Suprapubic skin (tissue), 4 donors: Measurements from ENCODE around the gene DYNC2H1. TPM values are rescaled to one million over a fixed set of nuclear protein-coding genes. Genes with fewer than 3 reads are reported as not detected.
A peak's percentile ranks its signal among the peaks of the same experiment; 100 is the strongest.

ENCODE experiments used
- DNase-seq, 2 donors: peaks; one replicate each; pipeline ENCODE4 v3.0.0-alpha.2; 2019; ENCODE audit warnings: low spot score in 2 of 2
- H3K27ac ChIP-seq: fragments of 200-600 bp; sonication (generic); one replicate; pipeline ENCODE4 v1.5.1; 2019
- H3K27me3 ChIP-seq: fragments of 200-600 bp; sonication (generic); one replicate; pipeline ENCODE4 v1.5.1; 2019
- H3K36me3 ChIP-seq: fragments of 200-600 bp; sonication (generic); one replicate; pipeline ENCODE4 v1.5.1; 2019
- H3K4me1 ChIP-seq: fragments of 200-600 bp; sonication (generic); one replicate; pipeline ENCODE4 v1.5.1; 2019
- H3K4me3 ChIP-seq: fragments of 200-600 bp; sonication (generic); one replicate; pipeline ENCODE4 v1.5.1; 2019; ENCODE audit warnings: mild to moderate bottlenecking
- H3K9me3 ChIP-seq: fragments of 200-600 bp; sonication (generic); one replicate; pipeline ENCODE4 v1.5.1; 2019
- EP300 ChIP-seq: sonication (generic); formaldehyde crosslinking; IDR thresholded peaks from one replicate; pipeline ENCODE4 v1.6.1; 2017; ENCODE audit warnings: antibody characterized with exemption
- POLR2A ChIP-seq, 2 donors: fragments of 450-650 bp; IDR thresholded peaks; one replicate each; pipeline ENCODE4 v1.6.1; 2017; ENCODE audit warnings: antibody characterized with exemption in 2 of 2, mild to moderate bottlenecking in 2 of 2, moderate library complexity in 2 of 2
- POLR2AphosphoS5 ChIP-seq, 3 donors: sonication (generic); formaldehyde crosslinking; IDR thresholded peaks; one replicate each; pipeline ENCODE4 v1.6.1; 2017; ENCODE audit warnings: antibody characterized with exemption in 3 of 3
- WGBS: methylation state at CpG from one replicate; pipeline ENCODE4 v1.1.5; 2018; 5-methylcytosine and 5-hydroxymethylcytosine counted together
- total RNA-seq, 4 donors: library from RNA; depleted of rRNA; stranded (reverse); fragments of >200 nt; gene quantifications; one replicate each; pipeline ENCODE4 v1.1.0, GENCODE V29; 2016
- TF ChIP-seq, protein P1 (sequence below), 2 donors: fragments of 200-600 bp in 1 of 2; fragments of 450-650 bp in 1 of 2; sonication (generic) in 1 of 2; IDR thresholded peaks; one replicate each; pipeline ENCODE4 v1.5.1; 2016 to 2019; ENCODE audit warnings: antibody characterized with exemption in 2 of 2, mild to moderate bottlenecking in 1 of 2, moderate library complexity in 1 of 2

DYNC2H1 gene
- total RNA-seq, 4 donors from 2014 or later = 8.4 to 33.2 (median 11.5) TPM

DNA sequence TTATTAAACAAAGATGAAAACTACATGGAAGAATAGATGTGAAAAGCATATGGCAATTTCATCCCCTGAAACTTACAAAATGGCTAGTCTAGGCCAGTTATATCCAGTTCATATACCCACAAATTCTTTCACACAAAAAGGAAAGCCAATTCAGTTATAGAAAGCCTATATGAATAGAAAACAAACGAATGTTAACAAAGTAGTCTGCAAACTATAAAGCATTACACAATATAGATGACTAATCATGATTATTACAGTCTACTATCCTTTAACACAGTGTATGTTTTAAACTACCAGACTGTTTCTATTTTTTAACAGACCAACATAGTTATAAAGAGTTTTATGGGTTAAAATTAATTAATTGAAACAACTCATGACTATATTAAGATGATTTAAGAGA, 29.4 kb upstream of the DYNC2H1 start:
- H3K9me3 ChIP-seq = no peaks in the 10 kb centered on the region
- H3K4me1 ChIP-seq = no peaks in the 10 kb centered on the region
- WGBS = 63% methylated on average over 1 of the region's 1 CpG
- no peak overlapping the region for H3K4me3 ChIP-seq
- peaks cover 63% of the 10 kb centered on the region for H3K36me3 ChIP-seq
- no peak overlapping the region for H3K27ac ChIP-seq
- TF ChIP-seq POLR2AphosphoS5 (IDR thresholded peaks at IDR 0.05) = no peak
- no peak for TF ChIP-seq POLR2A (IDR thresholded peaks at IDR 0.05)
- TF ChIP-seq, protein P1, sequence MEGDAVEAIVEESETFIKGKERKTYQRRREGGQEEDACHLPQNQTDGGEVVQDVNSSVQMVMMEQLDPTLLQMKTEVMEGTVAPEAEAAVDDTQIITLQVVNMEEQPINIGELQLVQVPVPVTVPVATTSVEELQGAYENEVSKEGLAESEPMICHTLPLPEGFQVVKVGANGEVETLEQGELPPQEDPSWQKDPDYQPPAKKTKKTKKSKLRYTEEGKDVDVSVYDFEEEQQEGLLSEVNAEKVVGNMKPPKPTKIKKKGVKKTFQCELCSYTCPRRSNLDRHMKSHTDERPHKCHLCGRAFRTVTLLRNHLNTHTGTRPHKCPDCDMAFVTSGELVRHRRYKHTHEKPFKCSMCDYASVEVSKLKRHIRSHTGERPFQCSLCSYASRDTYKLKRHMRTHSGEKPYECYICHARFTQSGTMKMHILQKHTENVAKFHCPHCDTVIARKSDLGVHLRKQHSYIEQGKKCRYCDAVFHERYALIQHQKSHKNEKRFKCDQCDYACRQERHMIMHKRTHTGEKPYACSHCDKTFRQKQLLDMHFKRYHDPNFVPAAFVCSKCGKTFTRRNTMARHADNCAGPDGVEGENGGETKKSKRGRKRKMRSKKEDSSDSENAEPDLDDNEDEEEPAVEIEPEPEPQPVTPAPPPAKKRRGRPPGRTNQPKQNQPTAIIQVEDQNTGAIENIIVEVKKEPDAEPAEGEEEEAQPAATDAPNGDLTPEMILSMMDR (IDR thresholded peaks at IDR 0.05) = no peak
- no peak for TF ChIP-seq EP300
- no peaks in the 10 kb centered on the region for H3K27me3 ChIP-seq
- no peak for DNase-seq

DNA sequence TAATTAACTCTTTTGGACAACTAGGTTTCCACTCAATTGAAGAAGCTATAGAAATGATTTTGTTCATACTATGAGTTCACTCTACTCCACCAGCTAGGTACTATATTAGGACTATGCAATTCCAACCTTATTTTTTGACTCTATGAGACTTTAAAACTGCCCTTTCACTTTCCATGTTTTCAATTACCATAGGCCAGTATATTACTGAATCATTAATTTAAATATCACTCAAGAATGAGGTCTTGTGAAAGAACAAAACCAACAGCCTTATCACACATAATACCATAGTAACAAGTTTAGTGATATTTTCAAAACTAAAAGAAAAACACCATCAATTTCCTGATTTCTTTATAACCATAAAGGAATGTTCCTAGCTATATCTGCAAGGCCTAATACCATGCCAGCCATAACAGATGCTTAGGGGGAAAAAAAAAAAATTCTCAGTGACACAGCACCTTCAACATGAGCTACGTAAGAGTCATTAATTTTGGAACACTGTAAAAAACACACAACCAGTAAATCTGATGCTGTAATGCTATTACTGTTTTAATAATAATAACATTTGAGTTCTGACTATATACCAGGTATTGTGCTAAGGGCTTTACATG, 23.4 kb upstream of the DYNC2H1 start:
- 91% methylated on average over 1 of the region's 1 CpG for WGBS
- TF ChIP-seq, protein P1 (IDR thresholded peaks at IDR 0.05) = no peak
- TF ChIP-seq EP300 (no peak), POLR2A (IDR thresholded peaks at IDR 0.05) (no peak), POLR2AphosphoS5 (IDR thresholded peaks at IDR 0.05) (no peak)
- Histone ChIP-seq H3K27me3 (no peaks in the 10 kb centered on the region), H3K4me3 (no peak overlapping the region), H3K4me1 (peaks cover 20% of the 10 kb centered on the region), H3K36me3 (peaks cover 21% of the 10 kb centered on the region), H3K9me3 (no peaks in the 10 kb centered on the region), H3K27ac (no peak overlapping the region)
- no peak for DNase-seq

DNA sequence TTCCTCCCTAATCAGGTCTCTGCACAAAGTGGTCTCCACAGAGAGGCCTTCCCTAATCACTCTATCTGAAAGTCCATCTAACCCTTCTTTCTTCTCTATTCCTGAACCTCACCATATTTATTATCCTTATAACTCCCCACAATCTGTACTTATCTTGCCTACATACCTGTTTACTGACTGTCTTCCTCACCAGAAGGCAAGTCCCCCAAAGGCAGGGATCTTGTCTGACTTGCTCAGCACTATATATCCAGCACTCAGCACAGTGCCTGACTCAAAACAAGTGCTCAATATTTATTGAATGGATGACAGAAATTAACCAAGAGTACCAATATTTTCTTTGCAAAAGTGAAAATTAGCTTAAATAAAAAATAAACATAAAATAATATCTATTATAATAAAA, 22.8 kb upstream of the DYNC2H1 start:
- Histone ChIP-seq H3K27ac (no peak overlapping the region), H3K4me1 (peaks cover 24% of the 10 kb centered on the region)

DNA sequence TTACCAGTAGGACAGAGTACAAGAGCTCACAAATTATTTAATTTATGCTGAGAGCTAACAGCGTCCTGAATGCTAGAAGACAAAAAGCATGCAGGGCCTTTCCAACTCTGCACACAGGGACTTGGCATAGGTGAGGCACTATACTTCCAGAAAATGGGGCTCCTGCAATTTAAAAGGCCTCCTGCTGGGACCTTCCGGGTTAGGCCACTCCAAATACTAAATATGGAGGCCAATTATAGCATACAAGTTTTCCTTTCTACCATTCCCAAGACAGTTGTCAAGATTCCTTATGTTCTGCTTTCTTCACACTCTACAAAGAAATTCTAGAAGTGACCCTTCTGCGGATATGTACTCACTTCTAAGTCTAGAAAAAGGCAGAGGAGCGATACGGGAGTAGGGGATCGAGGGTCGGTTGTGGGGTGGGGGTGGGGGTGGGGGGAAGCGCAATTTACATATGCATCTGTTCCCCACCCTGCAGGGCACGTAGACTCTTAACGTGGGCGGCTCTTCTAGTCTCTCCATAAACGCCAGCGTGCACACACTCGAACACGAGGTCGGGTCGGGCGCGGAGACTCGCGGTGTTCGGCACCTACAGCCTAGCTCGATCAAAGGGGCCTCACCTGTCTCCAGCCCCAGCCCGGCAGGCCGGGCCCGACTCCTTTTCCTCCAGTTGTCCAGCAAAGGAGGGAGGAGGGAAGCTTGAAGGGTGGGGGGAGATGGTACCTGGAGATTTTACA, 18.0 kb upstream of the DYNC2H1 start:
- Histone ChIP-seq H3K4me1 (peaks cover 31% of the 10 kb centered on the region), H3K27ac (peak overlapping the region; percentile 72), H3K36me3 (peaks cover 4% of the 10 kb centered on the region), H3K9me3 (no peaks in the 10 kb centered on the region), H3K4me3 (peak overlapping the region; percentile 81), H3K27me3 (peaks cover 18% of the 10 kb centered on the region)
- under 1% methylated on average over 24 of the region's 26 CpGs for WGBS
- TF ChIP-seq, protein P1 (IDR thresholded peaks at IDR 0.05) = no peak
- no peak for TF ChIP-seq EP300
- TF ChIP-seq POLR2A (IDR thresholded peaks at IDR 0.05) = no peak
- TF ChIP-seq POLR2AphosphoS5 (IDR thresholded peaks at IDR 0.05) = no peak
- DNase-seq = peak; percentile 71 to 78

More for the DNA sequence above, 22.8 kb upstream of the DYNC2H1 start:
- H3K36me3 ChIP-seq = peaks cover 17% of the 10 kb centered on the region
- no peak for TF ChIP-seq POLR2AphosphoS5 (IDR thresholded peaks at IDR 0.05)
- TF ChIP-seq, protein P1 (IDR thresholded peaks at IDR 0.05) = no peak
- no peak for TF ChIP-seq EP300
- no peak for TF ChIP-seq POLR2A (IDR thresholded peaks at IDR 0.05)
- DNase-seq = no peak
- H3K9me3 ChIP-seq = no peaks in the 10 kb centered on the region
- H3K27me3 ChIP-seq = no peaks in the 10 kb centered on the region
- no peak overlapping the region for H3K4me3 ChIP-seq

DNA sequence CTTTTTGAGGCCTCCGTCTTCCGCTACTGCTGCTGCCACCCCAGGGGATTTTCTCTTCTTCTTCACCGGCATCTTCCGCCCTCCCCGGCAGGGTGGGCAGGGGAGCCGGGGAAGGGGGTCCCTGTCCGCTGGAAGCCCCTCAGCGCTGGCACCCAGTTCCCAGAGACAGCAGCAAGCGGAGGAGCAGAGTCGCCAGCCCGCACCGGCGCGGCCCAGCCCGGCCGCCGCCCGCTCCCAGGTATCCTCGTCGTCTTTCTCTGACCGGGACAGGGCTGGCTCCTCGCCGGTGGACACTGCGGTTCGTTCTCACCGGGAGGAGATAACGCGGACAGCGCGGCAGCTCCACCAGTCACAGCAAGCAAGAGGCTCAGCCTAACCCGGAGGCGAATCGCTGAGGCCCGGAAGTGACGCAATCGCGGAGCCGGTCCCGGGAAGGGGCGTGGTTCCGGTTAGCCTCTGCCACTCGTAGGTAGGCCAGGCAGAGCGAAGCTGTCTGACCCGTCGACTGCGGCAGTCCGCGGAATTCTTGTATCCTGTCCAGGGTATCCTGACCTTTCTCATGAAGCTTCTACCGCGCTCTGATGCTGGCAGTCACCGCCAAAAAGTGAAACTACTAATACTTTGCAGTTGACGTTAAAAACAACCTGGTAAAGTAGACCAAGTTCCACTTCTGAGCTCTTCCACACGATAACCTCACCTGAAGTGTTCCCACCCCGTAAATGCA, 17.3 kb upstream of the DYNC2H1 start, which contains the start of gene DCUN1D5:
TSS of gene DCUN1D5 (minus strand) at position 360 of the 724 bp plus-strand sequence. CDS start at position 72, 288 bp downstream.
- peaks cover 24% of the 10 kb centered on the region for H3K27me3 ChIP-seq
- peaks cover 4% of the 10 kb centered on the region for H3K36me3 ChIP-seq
- peak; percentile 98 for DNase-seq
- peaks cover 31% of the 10 kb centered on the region for H3K4me1 ChIP-seq
- no peaks in the 10 kb centered on the region for H3K9me3 ChIP-seq
- under 1% methylated on average over 26 of the region's 54 CpGs for WGBS
- H3K27ac ChIP-seq = peak within 1 kb of the TSS; percentile 72
- H3K4me3 ChIP-seq = peak within 1 kb of the TSS; percentile 81
- TF ChIP-seq, protein P1 (IDR thresholded peaks at IDR 0.05) = no peak
- TF ChIP-seq EP300 (no peak), POLR2AphosphoS5 (IDR thresholded peaks at IDR 0.05) (peak in 2 of 3 donors; percentile 69 to 79), POLR2A (IDR thresholded peaks at IDR 0.05) (peak in 1 of 2 donors; percentile 65)
